ENCODE measurements around the gene TEP1.
A peak's percentile ranks its signal among the peaks of the same experiment; 100 is the strongest.
"Not testable (repeated sequence)": the region's sequence is repeated elsewhere in the genome, so short reads cannot be mapped to it uniquely, and the experiment has no call there.

Gene TEP1

GRCh38 chr14:20384886-20385285 is 28.4 kb downstream of the TEP1 start:
- no peak for DNase-seq

- DNase-seq: no peak
Observed at GRCh38 chr14:20384321-20384720, 29.0 kb downstream of the TEP1 start.

GRCh38 chr14:20383636-20384035 is 29.7 kb downstream of the TEP1 start:
- no peak for DNase-seq

- DNase-seq: no peak
Observed at GRCh38 chr14:20383032-20383431, 30.3 kb downstream of the TEP1 start.

GRCh38 chr14:20382526-20382925 is 30.8 kb downstream of the TEP1 start:
- no peak for DNase-seq

GRCh38 chr14:20381341-20381740 is 32.0 kb downstream of the TEP1 start:
- DNase-seq: no peak

GRCh38 chr14:20380681-20381080 is 32.6 kb downstream of the TEP1 start:
- DNase-seq: no peak

GRCh38 chr14:20379743-20380142 is 33.6 kb downstream of the TEP1 start:
- DNase-seq: no peak

- DNase-seq: no peak
Observed at GRCh38 chr14:20377171-20377570, 36.1 kb downstream of the TEP1 start.

GRCh38 chr14:20376071-20376588 is 37.2 kb downstream of the TEP1 start:
- DNase-seq: no peak

GRCh38 chr14:20375471-20375870 is 37.8 kb downstream of the TEP1 start:
- DNase-seq: no peak

GRCh38 chr14:20372796-20373195 is 40.5 kb downstream of the TEP1 start:
- DNase-seq: no peak

- DNase-seq: no peak
Observed at GRCh38 chr14:20365928-20366327, 47.4 kb downstream of the TEP1 start.

GRCh38 chr14:20358474-20358873 is 54.8 kb downstream of the TEP1 start:
- not testable (repeated sequence) for DNase-seq

GRCh38 chr14:20356422-20356821 is 56.9 kb downstream of the TEP1 start:
- no peak for DNase-seq

GRCh38 chr14:20350860-20351259 is 62.4 kb downstream of the TEP1 start:
- DNase-seq: no peak

GRCh38 chr14:20350282-20350681 is 63.0 kb downstream of the TEP1 start:
- no peak for DNase-seq

- DNase-seq: no peak
Observed at GRCh38 chr14:20347747-20348146, 65.6 kb downstream of the TEP1 start.

GRCh38 chr14:20346713-20347112 is 66.6 kb downstream of the TEP1 start:
- DNase-seq: no peak

- DNase-seq: no peak
Observed at GRCh38 chr14:20345366-20345765, 67.9 kb downstream of the TEP1 start.

- DNase-seq: no peak
Observed at GRCh38 chr14:20343862-20344220, 69.5 kb downstream of the TEP1 start.

- DNase-seq: peak; percentile 93
Observed at GRCh38 chr14:20343092-20343861, 70.0 kb downstream of the TEP1 start, which contains the start of gene PARP2. Gene PARP2, plus strand, starts transcription at chr14:20343635. Its CDS starts 7 bp downstream, at chr14:20343642.

GRCh38 chr14:20341646-20342045 is 71.7 kb downstream of the TEP1 start:
- no peak for DNase-seq

GRCh38 chr14:20341032-20341431 is 72.3 kb downstream of the TEP1 start:
- DNase-seq: not testable (repeated sequence)

- no peak for DNase-seq
Observed at GRCh38 chr14:20334017-20334416, 79.3 kb downstream of the TEP1 start.

Measured in activated naive CD4-positive, alpha-beta T cell treated with Interleukin-2 at 50 U/mL for 16 hours (primary cell).